Endothelial cell of umbilical vein (primary cell): ENCODE results near the gene THSD7B. TPM values are rescaled to one million over a fixed set of nuclear protein-coding genes. Genes with fewer than 3 reads are reported as not detected.

Source experiments
- BruUV-seq: library from RNA; stranded (reverse); fragments of 400-500 nt; replicated peaks from 2 replicates; lab custom pipeline; 2021; lab: Mats Ljungman, UMichigan
- CTCF ChIA-PET: fragments of 300-600, 350-600 bp; sonication (Branson Sonifier 250); formaldehyde crosslinking; loops from one replicate; lab custom pipeline; 2021; ENCODE audit warnings: antibody characterized with exemption, inconsistent platforms; lab: Charles Lee
- POLR2A ChIA-PET: fragments of 300-600, 350-600 bp; sonication (Branson Sonifier 250); formaldehyde crosslinking; loops from one replicate; lab custom pipeline; 2021; ENCODE audit warnings: antibody characterized with exemption, inconsistent platforms; lab: Charles Lee
- DNase-seq: peaks from one replicate; pipeline ENCODE4 v3.0.0-alpha.2; 2011; ENCODE audit warnings: low read depth, low spot score
- FAIRE-seq: peaks from 2 replicates; lab custom pipeline; 2011; peaks lifted over from hg19 to GRCh38; lab: Jason Lieb, UNC
- H2AFZ ChIP-seq: 2 replicates; pipeline ENCODE4 v1.6.0; 2012; ENCODE audit warnings: low read depth, low read length, control low read depth, inconsistent platforms
- H3K27ac ChIP-seq: 2 replicates; pipeline ENCODE4 v1.5.1; 2011; ENCODE audit warnings: low read depth, mild to moderate bottlenecking, control low read depth, low read length, moderate library complexity; ENCODE audit not compliant: insufficient read depth
- H3K27me3 ChIP-seq, 2 experiments: 2 replicates each; pipeline versions ENCODE4 v1.6.0 to v1.6.1; 2011; ENCODE audit warnings: low read length in 2 of 2, mixed read lengths in 1 of 2; ENCODE audit not compliant: control insufficient read depth in 2 of 2, insufficient read depth in 2 of 2
- H3K36me3 ChIP-seq, 2 experiments: 2 replicates in 1 of 2; 3 replicates in 1 of 2; pipeline ENCODE4 v1.5.1; 2011; ENCODE audit warnings: low read length in 2 of 2, mild to moderate bottlenecking in 1 of 2, moderate library complexity in 1 of 2; ENCODE audit not compliant: control insufficient read depth in 2 of 2, insufficient read depth in 2 of 2; ENCODE audit errors: extremely low read depth in 1 of 2
- H3K4me1 ChIP-seq: 3 replicates; pipeline ENCODE4 v1.5.1; 2011; ENCODE audit warnings: mild to moderate bottlenecking, low read length; ENCODE audit not compliant: control insufficient read depth, insufficient read depth; ENCODE audit errors: extremely low read depth
- H3K4me2 ChIP-seq: 2 replicates; pipeline ENCODE4 v1.6.1; 2011; ENCODE audit warnings: low read length, control low read depth, mixed read lengths; ENCODE audit not compliant: insufficient read depth
- H3K4me3 ChIP-seq, 3 experiments: fragments of 200-600 bp in 1 of 3; sonication (generic), shearing (Covaris generic) in 1 of 3; replicated peaks in 1 of 3; 2 replicates each; pipeline ENCODE4 v1.5.1; 2011 to 2016; ENCODE audit warnings: control low read depth in 3 of 3, low read length in 3 of 3, mild to moderate bottlenecking in 2 of 3, inconsistent platforms in 1 of 3, low read depth in 1 of 3, moderate library complexity in 1 of 3; ENCODE audit not compliant: insufficient read depth in 1 of 3
- H3K79me2 ChIP-seq: 2 replicates; pipeline ENCODE4 v1.6.0; 2012; ENCODE audit warnings: low read length, inconsistent platforms; ENCODE audit not compliant: control insufficient read depth, insufficient read depth
- H3K9ac ChIP-seq: replicated peaks from 2 replicates; pipeline ENCODE3; 2011; ENCODE audit warnings: low read length, control low read depth; ENCODE audit not compliant: insufficient read depth; ENCODE audit errors: extremely low read depth
- H3K9me1 ChIP-seq: replicated peaks from 3 replicates; pipeline ENCODE4 v1.6.0; 2011; ENCODE audit warnings: mild to moderate bottlenecking, low read length; ENCODE audit not compliant: control insufficient read depth, insufficient read depth; ENCODE audit errors: extremely low read depth
- H3K9me3 ChIP-seq: replicated peaks from 2 replicates; pipeline ENCODE4 v1.5.1; 2012; ENCODE audit warnings: low read length, inconsistent platforms; ENCODE audit not compliant: control insufficient read depth, insufficient read depth
- H4K20me1 ChIP-seq: replicated peaks from 2 replicates; pipeline ENCODE3; 2011; ENCODE audit warnings: mild to moderate bottlenecking, low read length; ENCODE audit not compliant: control insufficient read depth, insufficient read depth; ENCODE audit errors: extremely low read depth
- EZH2 ChIP-seq: IDR thresholded peaks from 2 replicates; pipeline ENCODE4 v1.6.1; 2012; ENCODE audit warnings: borderline replicate concordance, low read depth, mild to moderate bottlenecking, moderate library complexity, low read length, inconsistent platforms; ENCODE audit not compliant: severe bottlenecking
- FOS ChIP-seq: IDR thresholded peaks from 2 replicates; pipeline ENCODE4 v1.6.1; 2011; ENCODE audit warnings: mild to moderate bottlenecking, low read length, moderate library complexity, borderline replicate concordance; ENCODE audit not compliant: insufficient read depth
- GATA2 ChIP-seq: IDR thresholded peaks from 2 replicates; pipeline ENCODE4 v1.7.0; 2011; ENCODE audit warnings: low read depth, mild to moderate bottlenecking, moderate library complexity, mixed read lengths, low read length; ENCODE audit not compliant: insufficient read length, insufficient read depth
- JUN ChIP-seq: IDR thresholded peaks from 2 replicates; pipeline ENCODE4 v1.6.1; 2011; ENCODE audit warnings: borderline replicate concordance, low read depth; ENCODE audit not compliant: insufficient read length, insufficient read depth
- MYC ChIP-seq: IDR thresholded peaks from one replicate; pipeline ENCODE4 v1.6.1; 2011; ENCODE audit warnings: mild to moderate bottlenecking, low read depth, low read length
- POLR2A ChIP-seq: IDR thresholded peaks from 2 replicates; pipeline ENCODE4 v1.6.1; 2012; ENCODE audit warnings: low read depth, mild to moderate bottlenecking, control low read depth, low read length
- POLR2AphosphoS5 ChIP-seq: IDR thresholded peaks from 2 replicates; pipeline ENCODE4 v1.6.1; 2012; ENCODE audit warnings: low read depth, mild to moderate bottlenecking, control low read depth, low read length, moderate library complexity; ENCODE audit not compliant: insufficient read depth
- dilution Hi-C: fragments of 300-500 bp; cut with MboI; formaldehyde crosslinking; loops from one replicate; pipeline ENCODE4 v1.15.0; 2019; ENCODE audit warnings: low sequenced_read_pairs; ENCODE audit not compliant: extremely low pct_ligation_motif_present
- intact Hi-C: fragments of 100-400 bp; cut with micrococcal nuclease; formaldehyde crosslinking; loops from one replicate; pipeline ENCODE4 v1.10.0; 2022
- polyA plus RNA-seq, 4 experiments: library from polyadenylated mRNA; depleted of rRNA in 3 of 4; stranded (reverse) in 3 of 4; unstranded in 1 of 4; fragments of >200 nt; gene quantifications; 2 replicates each; pipeline versions ENCODE4 v1.2.1 to v1.2.3, GENCODE V29; 2011 to 2012; ENCODE audit warnings: missing spikeins in 1 of 4
- total RNA-seq: library from RNA; stranded (reverse); gene quantifications from 2 replicates; pipeline ENCODE4 v1.2.3, GENCODE V29; 2021
- TF ChIP-seq, protein P1 (sequence below), 2 donors: IDR thresholded peaks; 1 replicate in 1 of 2; 2 replicates in 1 of 2; pipeline ENCODE4 v1.5.1; 2011; ENCODE audit warnings: low read length in 2 of 2, mild to moderate bottlenecking in 2 of 2, moderate library complexity in 2 of 2, control low read depth in 1 of 2, inconsistent platforms in 1 of 2, low read depth in 1 of 2; ENCODE audit not compliant: insufficient read depth in 1 of 2; ENCODE audit errors: extremely low read depth in 1 of 2
- TF ChIP-seq, protein P2 (sequence below): IDR thresholded peaks from 2 replicates; pipeline ENCODE4 v1.6.1; 2011; ENCODE audit not compliant: insufficient read depth, insufficient read length

Gene THSD7B
- total and polyA plus RNA-seq, 2 donors (not counting 3 experiments of a cell fraction or from before 2014, with no cell fraction given): 0.04 TPM; not detected in 1

DNA sequence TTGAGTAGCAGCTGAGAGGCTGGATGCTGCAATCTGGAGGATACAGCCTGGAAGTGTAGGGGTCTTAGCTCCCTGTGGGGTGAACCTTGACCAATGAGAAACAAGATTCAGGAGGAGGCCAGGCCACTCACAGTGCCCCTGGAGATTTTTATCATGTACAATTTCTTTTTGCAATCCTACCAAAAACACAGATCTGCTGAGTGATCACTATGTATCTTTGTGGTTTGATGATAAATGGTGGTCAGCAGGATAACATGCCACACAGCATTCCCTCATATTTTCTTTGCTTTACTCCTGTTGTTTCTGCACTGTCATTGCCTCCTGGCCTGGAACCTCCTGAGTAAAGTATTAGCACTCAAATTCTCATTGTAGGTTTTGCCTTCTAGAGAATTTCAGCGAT is 357.9 kb downstream of the THSD7B start:
- Histone ChIP-seq H3K27me3 (no peaks in the 10 kb centered on the region), H3K9ac (no peak overlapping the region), H4K20me1 (no peaks in the 10 kb centered on the region), H3K27ac (no peak overlapping the region), H3K9me3 (peaks cover 2% of the 10 kb centered on the region), H3K4me1 (no peaks in the 10 kb centered on the region), H3K4me2 (no peak overlapping the region), H3K9me1 (no peaks in the 10 kb centered on the region), H2AFZ (no peak overlapping the region), H3K4me3 (no peak overlapping the region), H3K79me2 (no peaks in the 10 kb centered on the region), H3K36me3 (no peaks in the 10 kb centered on the region)
- intact Hi-C loops: no loop called here
- no peak for TF ChIP-seq FOS
- no peak for TF ChIP-seq GATA2
- TF ChIP-seq POLR2AphosphoS5: no peak
- TF ChIP-seq, protein P1, sequence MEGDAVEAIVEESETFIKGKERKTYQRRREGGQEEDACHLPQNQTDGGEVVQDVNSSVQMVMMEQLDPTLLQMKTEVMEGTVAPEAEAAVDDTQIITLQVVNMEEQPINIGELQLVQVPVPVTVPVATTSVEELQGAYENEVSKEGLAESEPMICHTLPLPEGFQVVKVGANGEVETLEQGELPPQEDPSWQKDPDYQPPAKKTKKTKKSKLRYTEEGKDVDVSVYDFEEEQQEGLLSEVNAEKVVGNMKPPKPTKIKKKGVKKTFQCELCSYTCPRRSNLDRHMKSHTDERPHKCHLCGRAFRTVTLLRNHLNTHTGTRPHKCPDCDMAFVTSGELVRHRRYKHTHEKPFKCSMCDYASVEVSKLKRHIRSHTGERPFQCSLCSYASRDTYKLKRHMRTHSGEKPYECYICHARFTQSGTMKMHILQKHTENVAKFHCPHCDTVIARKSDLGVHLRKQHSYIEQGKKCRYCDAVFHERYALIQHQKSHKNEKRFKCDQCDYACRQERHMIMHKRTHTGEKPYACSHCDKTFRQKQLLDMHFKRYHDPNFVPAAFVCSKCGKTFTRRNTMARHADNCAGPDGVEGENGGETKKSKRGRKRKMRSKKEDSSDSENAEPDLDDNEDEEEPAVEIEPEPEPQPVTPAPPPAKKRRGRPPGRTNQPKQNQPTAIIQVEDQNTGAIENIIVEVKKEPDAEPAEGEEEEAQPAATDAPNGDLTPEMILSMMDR (IDR thresholded peaks at IDR 0.05; ENCODE audit: extremely low read depth in 1 of 2, insufficient read depth in 1 of 2, low read depth in 1 of 2, low read length in 2 of 2): no peak
- no peak for TF ChIP-seq POLR2A
- TF ChIP-seq EZH2: no peak
- TF ChIP-seq, protein P2, sequence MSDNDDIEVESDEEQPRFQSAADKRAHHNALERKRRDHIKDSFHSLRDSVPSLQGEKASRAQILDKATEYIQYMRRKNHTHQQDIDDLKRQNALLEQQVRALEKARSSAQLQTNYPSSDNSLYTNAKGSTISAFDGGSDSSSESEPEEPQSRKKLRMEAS: no peak
- TF ChIP-seq JUN: no peak
- no peak for TF ChIP-seq MYC
- POLR2A ChIA-PET: no interaction called here
- FAIRE-seq (no peak), DNase-seq (no peak)
- CTCF ChIA-PET: no interaction called here
- dilution Hi-C loops: no loop called here
- no TSS peak for BruUV-seq
